GM19238 (cell line): Measurements from ENCODE around the gene ASMTL.
"Not testable (repeated sequence)": the region's sequence is repeated elsewhere in the genome, so short reads cannot be mapped to it uniquely, and the experiment has no call there.

Source experiments
- DNase-seq: peaks from one replicate; pipeline ENCODE4 v3.0.0; 2011; ENCODE audit warnings: low spot score; ENCODE audit not compliant: insufficient read length

The ASMTL gene

DNA sequence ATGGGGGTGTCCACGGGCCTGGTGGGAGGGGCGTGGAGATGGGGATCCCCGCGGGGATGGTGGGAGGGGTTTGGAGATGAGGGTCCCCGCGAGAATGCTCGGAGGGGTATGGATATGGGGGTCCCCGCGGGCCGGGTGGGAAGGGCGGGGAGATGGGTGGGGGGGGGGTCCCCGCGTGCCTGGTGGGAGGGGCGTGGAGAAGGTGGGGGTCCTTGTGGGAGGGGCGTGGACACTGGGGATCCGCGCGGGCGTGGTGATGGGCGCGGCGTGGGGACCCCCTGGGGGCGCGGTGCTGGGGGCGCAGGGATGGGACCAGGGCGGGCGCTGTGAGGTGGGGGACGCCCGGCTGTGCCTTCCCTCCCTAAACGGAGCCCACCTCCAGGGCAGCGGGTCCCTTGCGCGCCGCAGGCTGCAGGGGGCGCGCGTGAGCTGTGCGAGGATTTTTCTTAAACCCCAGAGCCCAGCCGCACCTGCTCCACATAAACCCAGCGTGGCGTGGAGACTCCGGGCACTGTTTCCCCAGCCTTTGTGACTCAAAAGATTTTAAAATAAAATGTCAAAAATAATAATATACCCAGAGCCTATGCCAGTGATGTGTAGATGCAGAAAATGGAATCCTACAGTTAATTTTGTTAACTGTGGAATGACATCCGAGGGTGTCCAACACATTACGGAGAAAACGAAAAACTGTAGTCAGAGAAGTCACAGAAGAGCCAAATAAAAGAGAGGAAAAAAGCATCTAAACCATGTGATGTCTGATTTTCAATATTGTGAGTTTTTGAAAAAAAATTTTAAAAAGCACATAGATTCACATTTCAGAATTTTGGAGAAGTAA, 1.5 kb upstream of the ASMTL start:
- peak; percentile 76 for DNase-seq

DNA sequence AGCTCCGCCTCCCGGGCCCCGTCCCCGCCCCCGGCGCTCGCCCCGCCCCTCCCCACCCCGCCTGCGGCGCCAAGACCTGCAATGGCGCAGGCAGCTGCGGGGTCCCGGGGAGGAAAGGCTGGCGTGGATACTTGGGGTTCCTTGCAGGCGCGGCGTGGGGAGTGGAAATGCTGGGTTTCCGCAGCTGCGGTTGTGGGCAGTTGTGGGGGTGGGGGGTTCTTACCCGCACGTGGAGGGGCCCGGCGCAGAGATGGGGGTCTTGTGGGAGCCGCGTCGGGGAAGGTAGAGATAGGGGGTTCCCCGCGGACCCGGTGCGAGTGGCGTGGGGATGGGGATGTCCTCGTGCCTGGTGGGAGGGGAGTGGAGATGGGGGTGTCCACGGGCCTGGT, 680 bp upstream of the ASMTL start:
- DNase-seq = no peak

DNA sequence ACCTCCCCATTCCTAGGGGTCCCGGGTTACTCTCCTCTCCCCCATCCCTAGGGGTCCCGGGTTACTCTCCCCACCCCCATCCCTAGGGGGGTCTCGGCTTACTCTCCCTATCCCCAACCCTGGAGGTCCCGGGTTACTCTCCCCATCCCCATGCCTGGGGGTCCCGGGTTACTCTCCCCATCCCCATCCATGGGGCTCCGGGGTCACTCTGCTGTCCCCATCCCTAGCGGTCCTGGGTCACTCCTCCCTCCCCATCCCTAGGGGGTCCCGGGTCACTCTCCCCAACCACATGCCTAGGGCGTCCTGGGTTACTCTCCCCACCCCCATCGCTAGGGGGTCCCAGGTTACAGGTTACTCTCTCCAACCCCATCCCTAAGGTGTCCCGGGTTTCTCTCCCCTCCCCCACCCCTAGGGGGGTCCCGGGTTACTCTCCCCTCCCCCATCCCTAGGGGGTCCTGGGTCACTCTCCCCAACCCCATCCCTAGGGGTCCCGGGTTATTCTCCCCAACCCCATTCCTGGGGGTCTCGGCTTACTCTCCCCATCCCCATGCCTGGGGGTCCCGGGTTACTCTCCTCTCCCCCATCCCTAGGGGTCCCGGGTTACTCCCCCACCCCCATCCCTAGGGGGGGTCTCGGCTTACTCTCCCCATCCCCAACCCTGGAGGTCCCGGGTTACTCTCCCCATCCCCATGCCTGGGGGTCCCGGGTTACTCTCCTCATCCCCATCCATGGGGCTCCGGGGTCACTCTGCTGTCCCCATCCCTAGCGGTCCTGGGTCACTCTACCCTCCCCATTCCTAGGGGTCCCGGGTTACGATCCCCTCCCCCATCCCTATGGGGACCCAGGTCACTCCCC, 821 bp downstream of the ASMTL start:
- no peak for DNase-seq

DNA sequence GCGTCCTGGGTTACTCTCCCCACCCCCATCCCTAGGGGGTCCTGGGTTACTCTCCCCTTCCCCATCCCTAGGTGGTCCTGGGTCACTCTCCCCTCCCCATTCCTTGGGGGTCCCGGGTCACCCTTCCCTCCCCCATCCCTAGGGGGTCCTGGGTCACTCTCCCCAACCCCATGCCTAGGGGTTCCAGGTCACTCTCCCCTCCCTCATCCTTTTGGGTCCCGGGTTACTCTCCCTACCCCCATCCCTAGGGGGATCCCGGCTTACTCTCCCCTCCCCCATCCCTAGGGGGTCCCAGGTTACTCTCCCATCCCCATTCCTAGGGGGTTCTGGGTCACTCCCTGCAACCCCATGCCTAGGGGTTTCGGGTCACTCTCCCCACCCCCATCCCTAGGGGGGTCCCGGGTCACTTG, 1.5 kb downstream of the ASMTL start:
- DNase-seq = no peak

DNA sequence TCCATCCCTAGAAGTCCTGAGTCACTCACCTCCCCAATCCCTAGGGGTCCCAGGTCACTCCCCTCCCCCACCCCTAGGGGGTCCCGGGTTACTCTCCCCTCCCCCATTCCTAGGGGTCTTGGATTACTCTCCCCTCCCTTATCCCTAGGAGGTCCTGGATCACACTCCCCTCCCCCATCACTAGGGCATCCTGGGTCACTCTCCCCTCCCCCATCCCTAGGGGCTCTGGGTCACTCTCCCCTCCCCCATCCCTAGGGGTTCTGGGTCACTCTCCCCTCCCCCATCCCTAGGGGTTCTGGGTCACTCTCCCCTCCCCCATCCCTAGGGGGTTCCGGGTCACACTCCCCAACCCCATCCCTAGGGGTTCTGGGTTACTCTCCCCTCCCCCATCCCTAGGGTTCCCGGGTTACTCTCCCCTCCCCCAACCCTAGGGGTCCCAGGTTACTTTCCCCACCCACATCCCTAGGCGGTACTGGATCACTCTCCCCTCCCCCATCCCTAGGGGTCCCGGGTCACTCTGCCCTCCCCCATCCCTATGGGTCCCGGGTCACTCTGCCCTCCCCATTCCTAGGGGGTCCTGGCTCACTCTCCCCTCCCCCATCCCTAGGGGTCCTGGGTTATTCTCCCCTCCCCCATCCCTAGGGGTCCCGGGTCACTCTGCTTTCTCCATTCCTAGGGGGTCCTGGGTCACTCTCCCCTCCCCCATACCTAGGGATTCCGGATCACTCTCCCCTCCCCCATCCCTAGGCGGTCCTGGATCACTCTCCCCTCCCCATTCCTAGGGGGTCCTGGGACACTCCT, 2.1 kb downstream of the ASMTL start:
- no peak for DNase-seq

DNA sequence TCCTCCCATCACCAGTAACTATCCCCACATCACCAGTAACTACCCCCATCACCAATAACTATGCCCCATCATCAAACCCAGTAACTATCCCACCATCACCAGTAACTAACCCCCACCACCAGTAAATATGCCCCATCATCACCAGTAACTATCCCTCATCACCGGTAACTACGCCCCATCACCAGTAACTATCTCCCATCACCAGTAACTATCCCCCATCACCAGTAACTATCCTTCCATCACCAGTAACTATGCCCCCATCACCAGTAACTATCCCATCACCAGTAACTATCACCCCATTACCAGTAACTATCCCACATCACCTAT, 2.9 kb downstream of the ASMTL start:
- no peak for DNase-seq

DNA sequence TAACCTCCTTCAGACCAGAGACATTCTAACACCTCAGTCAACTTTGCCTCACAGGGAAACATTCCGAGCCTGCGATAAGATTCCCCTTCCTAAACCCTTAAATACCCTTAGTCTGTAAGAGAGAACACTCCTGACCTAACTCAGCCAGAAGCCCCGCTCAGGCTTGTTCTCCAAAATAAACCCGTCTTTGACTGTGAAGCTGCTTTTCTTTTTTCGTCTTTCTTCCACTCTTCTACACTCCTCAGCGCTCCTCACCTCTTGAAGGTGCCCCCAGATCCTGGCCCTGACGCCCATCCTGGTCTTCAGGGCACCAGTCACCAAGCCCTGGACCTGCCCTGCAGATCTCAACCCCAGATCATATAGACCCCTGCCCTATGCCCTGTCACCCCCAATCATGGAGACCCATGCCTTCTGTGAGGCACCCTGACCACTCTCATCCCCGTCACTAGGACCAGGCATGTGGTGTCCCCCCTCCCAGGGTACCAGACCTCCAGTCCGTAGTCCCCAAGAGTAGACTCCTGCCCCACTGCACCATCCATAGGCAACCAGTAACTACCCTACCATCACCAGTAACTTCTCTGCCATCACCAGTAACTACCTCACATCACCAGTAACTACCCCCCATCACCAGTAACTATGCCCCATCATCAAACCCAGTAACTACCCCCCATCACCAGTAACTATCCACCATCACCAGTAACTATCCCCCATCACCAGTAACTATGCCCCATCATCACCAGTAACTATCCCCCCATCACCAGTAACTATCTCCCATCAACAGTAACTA, 3.5 kb downstream of the ASMTL start:
- DNase-seq = no peak

DNA sequence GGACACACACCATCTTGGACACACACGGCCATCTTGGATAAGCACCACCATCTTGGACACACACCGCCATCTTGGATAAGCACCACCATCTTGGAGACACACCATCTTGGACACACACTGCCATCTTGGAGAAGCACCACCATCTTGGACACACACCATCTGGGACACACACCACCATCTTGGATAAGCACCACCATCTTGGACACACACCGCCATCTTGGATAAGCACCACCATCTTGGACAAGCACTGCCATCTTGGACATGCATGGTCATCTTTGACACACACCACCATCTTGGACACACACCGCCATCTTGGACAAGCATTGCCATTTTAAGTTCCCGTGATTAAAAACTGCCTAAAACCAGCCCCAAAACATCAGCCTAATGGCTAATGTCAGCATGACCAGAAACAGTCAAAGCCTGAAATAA, 4.1 kb downstream of the ASMTL start:
- not testable (repeated sequence) for DNase-seq

DNA sequence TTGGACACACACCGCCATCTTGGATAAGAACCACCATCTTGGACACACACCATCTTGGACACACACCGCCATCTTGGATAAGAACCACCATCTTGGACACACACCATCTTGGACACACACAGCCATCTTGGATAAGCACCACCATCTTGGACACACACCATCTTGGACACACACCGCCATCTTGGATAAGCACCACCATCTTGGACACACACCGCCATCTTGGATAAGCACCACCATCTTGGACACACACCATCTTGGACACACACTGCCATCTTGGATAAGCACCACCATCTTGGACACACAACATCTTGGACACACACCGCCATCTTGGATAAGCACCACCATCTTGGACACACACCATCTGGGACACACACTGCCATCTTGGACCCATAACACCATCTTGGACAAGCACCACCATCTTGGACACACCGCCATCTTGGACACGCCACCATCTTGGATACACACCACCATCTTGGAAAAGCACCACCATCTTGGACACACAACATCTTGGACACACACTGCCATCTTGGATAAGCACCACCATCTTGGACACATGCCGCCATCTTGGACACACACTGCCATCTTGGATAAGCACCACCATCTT, 4.6 kb downstream of the ASMTL start:
- DNase-seq = not testable (repeated sequence)

DNA sequence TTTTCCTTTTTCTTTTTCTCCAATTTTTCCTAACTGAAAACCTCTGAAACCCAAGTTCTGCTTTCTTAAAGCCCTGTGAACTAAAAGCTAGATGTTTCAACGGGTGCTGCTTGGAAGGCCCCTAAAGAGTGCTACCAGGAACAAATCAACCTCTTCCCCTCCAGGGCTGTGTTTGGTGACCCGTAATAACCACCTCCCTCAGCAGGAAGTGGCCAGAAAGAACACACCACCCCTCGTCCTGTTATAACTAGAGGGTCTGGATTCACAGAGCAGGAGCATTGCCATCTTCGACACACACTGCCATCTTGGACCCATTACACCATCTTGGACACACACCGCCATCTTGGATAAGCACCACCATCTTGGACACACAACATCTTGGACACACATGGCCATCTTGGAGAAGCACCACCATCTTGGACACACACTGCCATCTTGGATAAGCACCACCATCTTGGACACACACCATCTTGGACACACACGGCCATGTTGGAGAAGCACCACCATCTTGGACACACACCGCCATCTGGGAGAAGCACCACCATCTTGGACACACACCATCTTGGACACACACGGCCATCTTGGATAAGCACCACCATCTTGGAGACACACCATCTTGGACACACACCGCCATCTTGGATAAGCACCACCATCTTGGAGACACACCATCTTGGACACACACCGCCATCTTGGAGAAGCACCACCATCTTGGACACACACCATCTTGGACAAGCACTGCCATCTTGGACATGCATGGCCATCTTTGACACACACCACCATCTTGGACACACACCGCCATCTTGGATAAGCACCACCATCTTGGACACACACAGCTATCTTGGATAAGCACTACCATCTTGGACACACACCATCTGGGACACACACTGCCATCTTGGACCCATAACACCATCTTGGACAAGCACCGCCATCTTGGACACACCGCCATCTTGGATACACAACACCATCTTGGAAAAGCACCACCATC, 5.4 kb downstream of the ASMTL start:
- DNase-seq = not testable (repeated sequence)

DNA sequence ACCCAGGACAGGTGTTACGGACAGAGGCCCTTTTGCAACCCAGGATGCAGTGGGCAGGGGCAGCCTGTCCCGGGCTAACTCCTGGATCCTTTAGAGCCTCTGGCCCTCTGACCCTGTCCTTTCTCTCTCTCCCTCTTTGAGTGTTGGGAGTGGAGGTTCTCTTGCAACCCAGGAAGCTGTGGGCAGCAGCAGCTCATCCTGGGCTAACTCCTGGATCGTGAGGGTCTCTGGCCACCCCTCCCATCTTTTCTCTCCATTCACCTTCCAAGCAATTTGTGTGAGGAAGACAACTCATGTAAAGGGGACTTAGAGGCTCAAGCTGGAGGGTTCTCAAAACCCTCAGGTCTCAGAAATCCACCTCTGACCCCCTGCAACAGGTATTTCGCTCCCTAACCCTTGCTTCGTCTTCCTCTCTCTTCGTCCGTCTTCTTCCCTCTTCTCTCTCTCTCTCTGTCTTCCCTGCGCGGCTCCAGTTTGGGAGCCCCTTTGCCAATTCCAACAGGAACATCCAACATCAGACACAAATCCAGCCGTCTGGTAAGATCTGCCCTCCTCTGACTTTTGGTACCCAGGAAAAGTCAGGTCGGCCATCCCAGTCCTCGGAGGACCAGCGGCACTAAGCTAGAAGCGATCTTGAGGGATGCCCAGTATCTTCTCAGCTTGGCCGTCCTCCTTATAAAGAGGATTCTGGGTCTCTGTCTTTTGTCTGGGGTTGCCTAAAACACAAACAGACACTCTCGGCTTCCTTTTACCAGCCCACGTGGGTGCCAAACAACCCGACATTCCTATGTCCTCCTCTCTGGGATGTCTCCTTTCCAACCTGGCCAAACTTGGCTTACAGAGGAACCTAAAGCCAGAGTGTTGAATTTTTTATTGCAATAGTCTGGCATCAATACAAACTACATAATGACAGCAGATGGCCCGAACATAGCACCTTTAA, 7.9 kb downstream of the ASMTL start:
- DNase-seq = no peak

DNA sequence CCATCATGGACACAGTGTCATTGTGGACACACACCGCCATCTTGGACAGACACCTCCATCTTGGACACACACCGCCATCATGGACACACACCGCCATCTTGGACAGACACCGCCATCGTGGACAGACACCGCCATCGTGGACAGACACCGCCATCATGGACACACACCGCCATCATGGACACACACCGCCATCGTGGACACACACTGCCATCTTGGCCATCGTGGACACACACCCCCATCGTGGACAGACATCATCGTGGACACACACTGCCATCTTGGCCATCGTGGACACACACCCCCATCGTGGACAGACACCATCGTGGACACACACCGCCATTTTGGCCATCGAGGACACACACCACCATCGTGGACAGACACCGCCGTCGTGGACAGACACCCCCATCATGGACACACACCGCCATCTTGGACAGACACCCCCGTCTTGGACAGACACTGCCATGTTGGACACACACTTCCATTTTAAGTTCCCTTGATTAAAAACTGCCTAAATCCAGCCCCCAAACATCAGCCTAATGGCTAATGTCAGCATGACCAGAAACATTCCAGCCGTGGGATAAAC, 9.1 kb downstream of the ASMTL start:
- no peak for DNase-seq

DNA sequence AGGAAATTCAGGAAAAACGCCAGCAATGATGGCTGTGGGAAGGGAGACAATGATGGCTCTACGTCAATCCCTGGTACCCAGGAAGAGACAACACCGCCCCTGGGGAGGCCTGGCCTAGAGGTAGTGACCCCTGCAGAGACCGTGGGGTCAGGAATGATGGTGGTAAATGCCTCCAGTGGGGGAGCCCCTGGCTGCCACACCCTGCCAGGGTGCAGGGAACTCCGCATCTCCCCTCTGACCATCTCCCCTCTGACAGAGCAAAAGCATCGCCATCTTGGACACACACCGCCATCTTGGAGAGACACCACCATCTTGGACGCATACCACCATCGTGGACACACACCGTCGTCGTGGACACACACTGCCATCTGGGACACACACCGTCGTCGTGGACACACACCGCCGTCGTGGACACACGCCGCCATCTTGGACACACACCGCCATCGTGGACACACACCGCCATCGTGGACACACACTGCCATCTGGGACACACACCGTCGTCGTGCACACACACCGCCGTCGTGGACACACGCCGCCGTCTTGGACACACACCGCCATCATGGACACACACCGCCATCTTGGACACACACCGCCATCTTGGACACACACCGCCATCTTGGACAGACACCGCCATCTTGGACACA, 9.9 kb downstream of the ASMTL start:
- no peak for DNase-seq

DNA sequence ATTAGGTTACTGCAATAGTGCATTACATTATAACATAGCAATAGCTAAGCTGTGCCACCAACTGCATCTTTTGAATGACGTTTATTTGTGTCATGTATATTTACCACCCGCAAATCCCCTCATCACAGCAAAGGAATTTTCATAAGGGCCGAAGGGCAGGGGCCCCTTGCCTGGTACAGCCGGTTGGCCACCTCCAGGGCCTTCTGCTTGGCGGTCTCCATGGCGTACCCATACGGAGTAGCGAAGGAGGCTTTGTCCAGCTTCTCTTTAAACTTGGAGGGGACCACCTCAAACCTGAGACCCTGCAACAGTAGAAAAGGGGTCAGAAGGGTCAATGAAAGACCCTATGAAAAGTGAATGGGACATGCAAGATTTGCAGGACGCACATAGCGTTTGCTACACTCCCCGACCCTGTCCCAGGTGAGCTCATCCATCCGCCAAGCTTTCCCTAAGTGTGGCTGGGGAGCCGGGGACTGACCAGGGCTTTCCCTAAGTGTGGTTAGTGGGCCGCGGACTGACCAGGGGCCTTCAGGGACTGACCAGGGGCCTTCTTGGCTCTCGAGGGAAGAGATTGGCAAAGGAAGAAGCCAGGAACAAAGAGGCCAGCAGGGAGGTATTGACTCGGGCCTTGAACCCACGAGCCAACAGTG, 10.6 kb downstream of the ASMTL start:
- no peak for DNase-seq

DNA sequence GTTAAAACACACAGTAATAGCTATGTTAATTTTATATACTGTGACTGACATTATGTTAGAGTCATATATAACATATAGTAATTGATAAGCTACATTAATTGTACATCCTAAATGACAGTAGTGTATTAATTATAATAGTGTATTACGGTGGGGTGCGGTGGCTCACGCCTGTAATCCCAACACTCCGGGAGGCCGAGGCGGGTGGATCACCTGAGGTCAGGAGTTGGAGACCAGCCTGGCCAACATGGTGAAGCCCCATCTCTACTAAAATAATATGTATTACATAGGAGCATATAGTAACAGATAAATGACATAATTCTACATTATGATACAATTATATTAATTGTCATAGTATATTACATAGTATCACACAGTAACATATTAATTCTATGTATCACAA, 12.2 kb downstream of the ASMTL start:
- DNase-seq = no peak

DNA sequence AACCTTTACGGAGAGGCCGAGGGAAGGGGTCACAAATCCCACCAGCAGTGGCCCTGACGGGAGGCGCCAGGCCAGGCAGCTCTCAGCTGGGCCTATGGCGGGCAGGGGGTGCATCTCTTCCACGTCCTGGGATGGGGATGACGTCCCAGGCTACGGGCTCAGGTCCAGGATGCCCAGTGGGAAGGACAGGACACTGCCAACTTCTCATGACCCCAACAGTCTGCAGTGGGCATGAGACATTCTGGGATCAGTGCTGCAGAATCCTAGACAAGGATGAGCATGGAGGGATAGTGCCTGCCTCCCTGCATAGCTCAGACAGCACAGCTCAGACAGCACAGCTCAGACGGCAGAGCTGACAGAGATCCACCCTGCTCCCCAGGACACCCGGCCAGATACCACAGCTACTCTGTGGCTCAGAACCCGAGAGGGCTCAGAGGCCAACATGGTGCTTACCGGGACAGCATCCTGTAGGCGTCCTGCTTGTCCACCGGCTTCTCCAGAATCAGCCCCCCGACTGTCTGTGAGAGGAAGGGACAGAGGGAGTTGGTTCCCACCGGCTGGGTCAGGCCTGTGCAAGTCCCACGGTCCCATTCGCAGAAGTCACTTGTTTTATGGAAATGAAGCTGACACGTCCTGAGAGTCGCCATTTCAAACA, 17.3 kb downstream of the ASMTL start:
- DNase-seq = no peak

DNA sequence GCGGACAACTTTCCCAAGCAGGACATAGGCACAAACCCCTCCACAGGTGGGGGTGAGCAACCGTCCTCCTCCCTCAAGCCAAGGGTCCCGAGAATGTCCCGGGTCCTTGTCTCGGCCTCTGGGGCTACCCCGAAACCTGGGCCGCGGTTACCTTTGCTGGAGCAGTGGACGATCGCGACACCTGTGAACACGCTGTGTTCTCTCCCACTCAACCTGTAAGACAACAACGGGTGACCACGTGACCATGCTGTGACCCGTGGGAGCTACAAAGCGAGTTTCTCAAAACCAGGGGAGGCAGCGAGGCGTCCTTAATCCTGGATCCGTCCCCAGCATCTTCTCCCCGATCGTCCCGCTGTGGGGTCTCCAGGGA, 17.9 kb downstream of the ASMTL start:
- DNase-seq = no peak
